GM18951 (cell line): ENCODE measurements around the gene CAPN2.

ENCODE experiments used
- POLR2A ChIP-seq: IDR thresholded peaks from 4 replicates; pipeline ENCODE4 v1.6.1; 2011; ENCODE audit warnings: mild to moderate bottlenecking; ENCODE audit not compliant: insufficient read length, insufficient read depth; ENCODE audit errors: extremely low read depth
- in situ Hi-C: fragments of 300-500 bp; cut with MboI; formaldehyde crosslinking; loops from one replicate; pipeline ENCODE4 v1.12.0; 2022; ENCODE audit warnings: low sequenced_read_pairs, mixed read lengths, inconsistent platforms; ENCODE audit not compliant: unreplicated experiment

The CAPN2 gene

DNA sequence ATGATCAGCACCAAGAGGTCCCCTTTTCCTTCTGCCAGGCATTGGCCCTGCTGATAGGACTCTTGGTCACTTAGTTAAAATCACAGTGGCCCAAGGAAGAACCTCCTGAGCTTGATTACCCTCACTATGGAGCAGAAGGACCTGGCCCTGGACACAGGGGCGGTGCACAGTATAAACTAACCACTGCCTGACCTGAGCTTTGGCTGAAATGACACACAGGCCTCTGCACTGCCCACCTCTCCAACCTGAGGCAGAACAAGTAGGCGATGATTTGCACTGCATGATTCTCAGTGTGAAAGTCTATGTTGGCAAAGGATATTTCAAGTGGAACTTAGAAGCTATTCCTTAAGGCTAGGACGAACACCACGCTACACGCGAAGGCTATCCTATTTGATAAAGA, 48.5 kb downstream of the CAPN2 start:
- in situ Hi-C loops = no loop called here
- TF ChIP-seq POLR2A = no peak

- TF ChIP-seq POLR2A = no peak
- in situ Hi-C loops = no loop called here
Measured at GRCh38 chr1:223761411-223761810, 49.1 kb downstream of the CAPN2 start.

GRCh38 chr1:223763251-223763650, 50.9 kb downstream of the CAPN2 start:
- in situ Hi-C loops = no loop called here
- TF ChIP-seq POLR2A = no peak

GRCh38 chr1:223763881-223764280, 51.5 kb downstream of the CAPN2 start:
- in situ Hi-C loops = no loop called here
- TF ChIP-seq POLR2A = no peak

DNA sequence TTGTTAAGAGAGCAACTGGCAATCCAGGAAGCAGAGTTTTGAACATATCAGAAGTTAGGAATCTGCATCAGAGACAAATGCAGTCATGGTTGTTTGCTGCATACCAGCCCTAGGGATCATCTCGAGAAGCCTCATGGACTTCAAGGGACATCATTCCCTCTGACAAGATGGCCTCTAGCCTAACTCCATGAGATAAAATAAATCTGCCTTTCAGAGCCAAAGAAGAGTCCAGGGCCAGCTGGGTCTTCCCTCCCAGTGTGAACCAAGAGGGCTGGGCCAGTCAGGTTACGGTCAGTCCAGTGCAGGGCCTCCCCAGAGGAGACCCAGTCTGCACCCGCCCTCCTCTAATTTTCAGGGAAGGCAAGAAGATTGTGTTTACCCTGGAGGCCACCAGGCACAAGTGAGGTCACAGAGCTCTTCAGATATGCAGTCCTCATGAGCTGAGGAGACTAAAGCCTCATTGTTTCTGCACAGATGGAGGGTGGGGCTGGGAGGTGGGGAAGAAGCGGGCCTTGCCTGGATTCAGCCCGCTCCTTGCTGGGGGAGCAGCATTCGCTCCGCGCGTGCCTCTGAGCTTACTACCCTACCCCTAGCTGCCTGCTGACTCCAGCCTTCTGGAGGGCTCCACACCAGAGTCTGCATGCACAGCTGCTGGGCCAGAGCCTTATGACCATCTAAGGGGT, 52.8 kb downstream of the CAPN2 start:
- in situ Hi-C loops = no loop called here
- TF ChIP-seq POLR2A = no peak

DNA sequence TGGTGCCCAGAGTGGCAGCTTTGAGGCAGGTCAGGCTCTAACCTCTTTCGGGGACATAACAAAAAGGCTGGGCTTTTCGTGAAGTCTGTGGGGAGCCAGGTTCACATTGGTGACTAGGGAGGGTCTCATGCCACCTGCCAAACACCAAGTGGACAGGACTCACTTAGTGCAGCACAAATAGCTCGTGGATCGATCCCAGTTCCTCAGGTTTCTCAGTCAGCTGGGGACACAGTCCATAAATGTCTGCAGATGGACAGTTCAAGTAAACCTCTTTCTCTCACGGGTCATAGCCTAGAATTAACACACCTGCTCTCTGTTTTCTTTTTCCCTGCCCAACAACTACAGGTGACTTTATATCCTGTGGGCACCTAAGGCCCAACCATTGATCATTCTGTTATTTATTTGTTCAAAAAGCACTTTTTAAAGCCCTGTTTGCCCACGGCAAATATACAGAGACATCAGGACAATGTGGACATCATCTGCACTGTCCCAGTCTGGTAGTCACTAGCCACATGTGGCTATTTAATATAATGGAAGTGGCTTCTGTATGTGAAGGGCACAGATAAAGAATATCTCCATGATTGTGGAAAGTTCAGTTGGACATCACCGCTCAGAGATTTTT, 53.5 kb downstream of the CAPN2 start:
- in situ Hi-C loops = no loop called here
- TF ChIP-seq POLR2A = no peak

DNA sequence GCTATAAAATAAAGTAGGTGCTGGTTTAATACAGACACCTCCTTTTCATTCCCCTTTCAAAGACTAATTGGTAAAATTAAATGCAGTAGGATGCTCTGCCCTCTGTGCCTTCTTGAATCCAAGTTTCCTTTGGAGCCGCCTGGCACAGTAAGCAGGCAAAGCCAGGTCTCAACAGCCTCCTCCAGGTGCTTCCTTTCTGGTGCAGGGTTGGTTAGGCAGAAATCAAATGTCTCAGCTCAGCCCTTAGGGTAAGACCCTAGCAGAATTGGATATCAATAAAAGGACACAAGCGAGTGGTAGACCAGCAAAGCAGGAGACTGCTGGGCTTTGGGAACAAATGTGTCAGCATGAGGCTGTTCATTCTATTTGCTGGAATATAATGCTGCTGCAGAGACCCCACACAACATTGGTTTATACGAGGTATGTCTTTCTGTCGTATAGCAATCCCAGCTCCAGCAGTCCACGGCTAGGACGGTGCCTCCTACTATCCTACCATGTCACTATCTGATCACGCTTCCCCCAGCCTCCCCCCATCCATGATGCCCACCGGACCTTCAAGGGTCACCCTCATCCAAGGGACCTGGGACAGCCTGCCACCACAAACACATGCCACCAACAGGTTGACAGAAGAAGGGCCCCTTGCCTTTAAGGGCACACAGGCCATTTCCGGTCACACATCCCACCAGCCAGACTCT, 58.4 kb downstream of the CAPN2 start:
- no peak for TF ChIP-seq POLR2A
- in situ Hi-C loops = no loop called here

GRCh38 chr1:223771469-223771813, 59.1 kb downstream of the CAPN2 start:
- TF ChIP-seq POLR2A = no peak

DNA sequence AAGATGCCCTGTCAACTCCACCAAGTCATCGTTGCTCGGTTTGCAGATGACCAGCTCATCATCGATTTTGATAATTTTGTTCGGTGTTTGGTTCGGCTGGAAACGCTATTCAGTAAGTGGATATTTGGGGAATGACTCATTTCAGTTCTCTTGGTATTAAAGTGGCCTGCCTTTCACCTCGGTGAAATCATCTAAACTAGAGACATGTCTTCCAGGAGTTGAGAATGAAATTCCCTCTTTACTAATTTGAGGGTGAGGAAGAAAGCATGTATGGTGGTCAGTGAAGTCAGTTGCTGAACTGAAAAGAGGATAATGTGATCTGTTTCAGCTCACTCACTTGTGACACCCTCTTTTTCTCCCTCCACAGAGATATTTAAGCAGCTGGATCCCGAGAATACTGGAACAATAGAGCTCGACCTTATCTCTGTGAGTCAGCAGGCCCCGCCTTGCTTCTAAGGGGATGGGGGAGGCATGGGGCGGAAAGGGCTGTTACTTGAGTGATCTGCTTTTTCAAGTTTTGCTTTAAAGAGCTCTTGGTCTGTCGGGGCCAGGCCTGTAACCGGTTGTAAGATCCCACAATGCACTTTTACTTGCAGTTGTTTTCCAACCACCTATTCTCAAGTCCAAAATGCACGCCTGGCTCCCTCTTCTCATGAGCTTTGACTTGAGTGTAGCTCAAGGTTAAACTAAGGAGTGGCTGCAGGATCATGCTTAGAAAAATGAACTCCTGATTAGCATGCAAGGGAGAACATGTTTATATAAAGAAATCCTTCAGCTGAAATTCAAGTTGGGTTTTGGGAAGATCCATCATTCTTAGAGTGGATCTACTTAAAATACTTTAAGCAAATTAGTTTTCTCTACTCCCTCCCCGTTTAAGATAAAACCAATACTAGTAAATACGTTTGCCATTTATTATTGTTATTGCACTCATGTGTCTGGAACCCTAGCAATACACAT, 59.8 kb downstream of the CAPN2 start:
- no peak for TF ChIP-seq POLR2A
- in situ Hi-C loops = no loop called here

More at GRCh38 chr1:223771469-223771813, 59.1 kb downstream of the CAPN2 start:
- in situ Hi-C loops = no loop called here

DNA sequence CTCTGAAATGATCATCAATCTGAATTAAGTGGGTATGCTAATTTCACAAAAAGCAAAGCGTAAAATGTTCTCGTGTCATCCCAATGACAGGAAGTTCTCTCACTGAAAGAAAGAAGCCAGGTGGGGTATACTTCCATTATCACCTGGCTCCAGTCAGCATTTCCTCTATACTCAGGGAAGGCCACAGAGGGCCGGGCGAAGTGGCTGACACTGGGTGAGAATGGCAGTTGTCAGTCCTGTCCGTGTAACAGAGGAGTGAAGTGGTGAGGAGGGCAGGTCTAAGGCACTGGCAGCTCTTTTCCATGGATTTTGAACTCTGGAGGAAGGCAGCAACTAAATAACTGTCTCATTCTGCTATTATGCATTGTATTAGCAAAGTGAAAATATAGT, 60.4 kb downstream of the CAPN2 start:
- TF ChIP-seq POLR2A = no peak
- in situ Hi-C loops = no loop called here

GRCh38 chr1:223774134-223774814, 61.9 kb downstream of the CAPN2 start:
- in situ Hi-C loops = no loop called here
- TF ChIP-seq POLR2A = no peak

DNA sequence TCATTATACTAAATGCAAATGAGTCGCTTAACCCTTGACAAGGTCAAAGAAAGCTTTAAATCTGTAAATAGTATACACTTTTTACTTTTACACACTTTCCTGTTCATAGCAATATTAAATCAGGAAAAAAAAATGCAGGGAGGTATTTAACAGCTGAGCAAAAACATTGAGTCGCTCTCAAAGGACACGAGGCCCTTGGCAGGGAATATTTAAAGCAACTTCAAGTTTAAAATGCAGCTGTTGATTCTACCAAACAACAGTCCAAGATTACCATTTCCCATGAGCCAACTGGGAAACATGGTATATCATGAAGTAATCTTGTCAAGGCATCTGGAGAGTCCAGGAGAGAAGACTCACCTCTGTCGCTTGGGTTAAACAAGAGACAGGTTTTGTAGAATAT, 62.7 kb downstream of the CAPN2 start:
- in situ Hi-C loops = no loop called here

More for the DNA sequence above, 62.7 kb downstream of the CAPN2 start:
- no peak for TF ChIP-seq POLR2A
